Gastroesophageal sphincter (tissue), 4 donors: ENCODE data around the gene NCOR1. TPM values are rescaled to one million over a fixed set of nuclear protein-coding genes. Genes with fewer than 3 reads are reported as not detected.

Experiments
- ATAC-seq: fragments of 150-250 bp; one replicate; pipeline ENCODE4 v1.9.1; 2016; ENCODE audit warnings: mild to moderate bottlenecking, moderate library complexity
- H3K27ac ChIP-seq, 4 donors: fragments of 200-600 bp; sonication (generic) in 3 of 4; 1 replicate in 3 of 4; 2 replicates in 1 of 4; pipeline ENCODE4 v1.5.1; 2016 to 2019
- H3K27me3 ChIP-seq: fragments of 200-600 bp; sonication (generic); one replicate; pipeline ENCODE4 v1.5.1; 2019
- H3K36me3 ChIP-seq, 2 donors: fragments of 200-600 bp; sonication (generic); one replicate each; pipeline ENCODE4 v1.5.1; 2019; ENCODE audit warnings: control low read depth in 1 of 2
- H3K4me1 ChIP-seq, 3 donors: fragments of 200-600 bp; sonication (generic); 1 replicate in 2 of 3; 2 replicates in 1 of 3; pipeline ENCODE4 v1.5.1; 2016 to 2019; ENCODE audit warnings: control low read depth in 2 of 3
- H3K4me3 ChIP-seq, 2 donors: fragments of 200-600 bp; sonication (generic); one replicate each; pipeline ENCODE4 v1.5.1; 2019; ENCODE audit warnings: mild to moderate bottlenecking in 1 of 2, moderate library complexity in 1 of 2
- H3K9me3 ChIP-seq, 3 donors: fragments of 200-600 bp; sonication (generic); one replicate each; pipeline ENCODE4 v1.5.1; 2017 to 2019; ENCODE audit warnings: control low read depth in 2 of 3
- EP300 ChIP-seq: sonication (generic); formaldehyde crosslinking; IDR thresholded peaks from one replicate; pipeline ENCODE4 v1.6.1; 2017; ENCODE audit warnings: antibody characterized with exemption, mild to moderate bottlenecking
- POLR2A ChIP-seq, 2 donors: fragments of 450-650 bp; IDR thresholded peaks; one replicate each; pipeline ENCODE4 v1.6.1; 2017; ENCODE audit warnings: antibody characterized with exemption in 2 of 2, mild to moderate bottlenecking in 2 of 2, moderate library complexity in 1 of 2
- POLR2AphosphoS5 ChIP-seq: sonication (generic); formaldehyde crosslinking; IDR thresholded peaks from one replicate; pipeline ENCODE4 v1.6.1; 2017; ENCODE audit warnings: antibody characterized with exemption
- WGBS, 2 donors: methylation state at CpG; one replicate each; pipeline ENCODE4 v1.1.5; 2018; ENCODE audit warnings: low coverage in 1 of 2; 5-methylcytosine and 5-hydroxymethylcytosine counted together
- total RNA-seq, 4 donors: library from RNA; depleted of rRNA; stranded (reverse); fragments of >200 nt; gene quantifications; one replicate each; pipeline ENCODE4 v1.1.0, GENCODE V29; 2016
- TF ChIP-seq, protein P1 (sequence below), 4 experiments: fragments of 200-600 bp in 2 of 4; fragments of 450-650 bp in 2 of 4; sonication (generic) in 1 of 4; IDR thresholded peaks; one replicate each; pipeline ENCODE4 v1.5.1; 2017 to 2019; ENCODE audit warnings: antibody characterized with exemption in 4 of 4, mild to moderate bottlenecking in 2 of 4, moderate library complexity in 2 of 4

Gene NCOR1
- total RNA-seq, 4 donors from 2014 or later = 76.3 to 160 (median 108) TPM

DNA sequence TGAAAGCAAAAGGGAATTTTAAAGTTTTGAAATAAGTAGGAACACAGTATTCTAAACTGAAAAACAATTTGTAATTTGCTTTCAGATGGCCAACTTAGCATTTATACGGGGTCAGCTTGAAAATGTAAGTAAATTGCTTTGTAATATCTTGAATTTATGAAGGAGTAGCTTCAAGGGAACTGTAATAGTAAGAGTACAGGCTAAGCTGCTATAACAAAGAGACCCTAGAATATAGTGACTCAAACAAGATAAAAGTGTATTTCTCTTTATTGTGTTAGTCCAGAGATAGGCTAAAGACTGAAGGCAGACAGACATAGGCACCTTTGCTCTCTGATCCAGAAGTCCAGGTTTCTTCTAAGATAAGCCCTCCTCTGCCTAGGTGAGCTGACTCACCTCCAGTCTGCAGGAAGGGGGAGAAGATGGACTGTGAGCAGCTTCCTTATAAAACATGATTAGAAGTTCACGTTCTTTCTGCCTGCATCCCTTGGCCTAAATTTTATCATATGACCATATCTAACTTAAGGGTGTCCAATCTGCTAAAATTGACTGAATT is 212.6 kb downstream of the NCOR1 start:
- WGBS, 2 donors = 91 to 100% methylated on average over 1 to 2 of the region's 2 CpGs
- Histone ChIP-seq H3K9me3 (peaks cover 0 to 4% (median 0%) of the 10 kb centered on the region in 3 donors), H3K36me3 (peaks cover 0 to 67% of the 10 kb centered on the region in 2 donors), H3K27me3 (no peaks in the 10 kb centered on the region), H3K4me1 (peaks cover 3 to 30% (median 8%) of the 10 kb centered on the region in 3 donors), H3K27ac (no peak overlapping the region), H3K4me3 (no peak overlapping the region)
- ATAC-seq = no peak
- TF ChIP-seq POLR2AphosphoS5 (no peak), POLR2A (IDR thresholded peaks at IDR 0.05) (no peak), EP300 (no peak)
- TF ChIP-seq, protein P1, sequence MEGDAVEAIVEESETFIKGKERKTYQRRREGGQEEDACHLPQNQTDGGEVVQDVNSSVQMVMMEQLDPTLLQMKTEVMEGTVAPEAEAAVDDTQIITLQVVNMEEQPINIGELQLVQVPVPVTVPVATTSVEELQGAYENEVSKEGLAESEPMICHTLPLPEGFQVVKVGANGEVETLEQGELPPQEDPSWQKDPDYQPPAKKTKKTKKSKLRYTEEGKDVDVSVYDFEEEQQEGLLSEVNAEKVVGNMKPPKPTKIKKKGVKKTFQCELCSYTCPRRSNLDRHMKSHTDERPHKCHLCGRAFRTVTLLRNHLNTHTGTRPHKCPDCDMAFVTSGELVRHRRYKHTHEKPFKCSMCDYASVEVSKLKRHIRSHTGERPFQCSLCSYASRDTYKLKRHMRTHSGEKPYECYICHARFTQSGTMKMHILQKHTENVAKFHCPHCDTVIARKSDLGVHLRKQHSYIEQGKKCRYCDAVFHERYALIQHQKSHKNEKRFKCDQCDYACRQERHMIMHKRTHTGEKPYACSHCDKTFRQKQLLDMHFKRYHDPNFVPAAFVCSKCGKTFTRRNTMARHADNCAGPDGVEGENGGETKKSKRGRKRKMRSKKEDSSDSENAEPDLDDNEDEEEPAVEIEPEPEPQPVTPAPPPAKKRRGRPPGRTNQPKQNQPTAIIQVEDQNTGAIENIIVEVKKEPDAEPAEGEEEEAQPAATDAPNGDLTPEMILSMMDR (IDR thresholded peaks at IDR 0.05) = no peak

DNA sequence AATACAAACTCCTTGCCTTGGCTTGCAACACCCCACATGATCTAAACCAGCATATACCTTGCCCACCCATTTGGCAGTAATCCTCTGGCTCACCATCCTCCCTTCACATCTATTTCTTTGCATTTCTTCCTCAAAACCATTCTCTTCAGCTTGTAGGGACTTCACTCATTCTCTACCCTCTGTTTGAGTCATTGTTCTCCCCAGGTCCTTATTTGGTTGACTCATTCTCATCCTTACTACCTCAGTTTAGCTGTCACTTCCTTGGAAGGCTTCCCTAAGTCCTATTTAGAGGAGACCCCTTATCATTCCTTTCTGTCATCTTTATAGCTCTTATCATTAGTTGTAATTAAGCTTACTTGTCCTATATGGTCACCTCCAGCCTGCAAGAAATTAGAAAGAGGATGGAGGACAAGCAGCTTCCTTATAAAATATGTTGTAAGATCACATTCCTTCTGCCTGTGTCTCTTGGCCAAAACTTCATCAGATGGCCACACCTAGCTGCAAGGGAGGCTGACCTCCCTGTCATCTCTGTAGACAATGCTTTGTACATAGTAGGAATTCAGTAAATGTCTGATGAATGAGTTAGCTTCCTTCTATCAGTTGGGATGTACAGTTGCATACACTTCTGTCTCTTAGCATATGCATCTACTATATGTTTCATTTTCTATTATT is 214.0 kb downstream of the NCOR1 start:
- no peak for TF ChIP-seq EP300
- TF ChIP-seq, protein P1 (IDR thresholded peaks at IDR 0.05) = no peak
- no peak for ATAC-seq
- Histone ChIP-seq H3K4me3 (peak overlapping the region in 1 of 2 donors; percentile 71), H3K27ac (peak overlapping the region in 1 of 4 donors; percentile 98), H3K4me1 (peaks cover 3 to 33% (median 8%) of the 10 kb centered on the region in 3 donors), H3K27me3 (no peaks in the 10 kb centered on the region), H3K36me3 (peaks cover 0 to 60% of the 10 kb centered on the region in 2 donors), H3K9me3 (peaks cover 0 to 4% (median 0%) of the 10 kb centered on the region in 3 donors)

DNA sequence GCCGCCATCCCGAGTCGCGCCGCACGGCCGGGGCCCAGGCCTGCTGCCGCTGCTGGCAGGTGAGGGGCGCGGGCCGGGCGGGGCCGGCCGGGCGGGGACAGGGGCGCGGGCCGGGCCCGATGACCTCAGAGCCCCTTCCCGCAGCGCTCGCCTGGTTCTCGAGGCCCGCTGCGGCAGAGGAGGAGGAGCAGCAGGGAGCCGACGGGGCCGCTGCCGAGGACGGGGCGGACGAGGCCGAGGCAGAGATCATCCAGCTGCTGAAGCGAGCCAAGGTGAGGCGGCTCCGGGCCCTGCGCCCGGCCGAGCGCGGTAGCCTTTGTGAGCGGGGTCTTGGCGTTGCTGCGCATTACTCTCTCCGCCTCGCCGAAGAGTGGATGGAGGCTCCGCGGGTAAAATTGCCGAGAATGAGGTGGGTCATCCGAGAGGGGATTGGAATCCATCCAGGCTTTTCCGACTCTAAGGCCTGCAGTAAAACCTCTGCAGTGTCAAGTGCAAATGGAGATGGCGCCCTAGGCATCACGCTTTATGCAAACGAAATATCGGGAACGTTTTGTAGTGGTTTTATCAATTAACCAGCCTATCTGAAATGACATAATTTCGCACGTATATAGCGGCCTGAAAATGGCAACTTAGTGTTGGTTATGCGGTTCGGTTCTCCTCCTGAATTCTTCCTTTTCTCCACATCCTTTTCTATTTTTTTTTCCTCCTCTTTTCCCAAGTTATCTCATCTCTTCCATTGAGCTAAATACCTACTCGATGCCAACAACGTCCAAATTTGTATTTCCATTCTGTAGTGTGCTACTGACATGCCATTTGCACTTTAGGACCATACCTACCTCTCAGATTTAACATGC is 215.1 kb downstream of the NCOR1 start:
- Histone ChIP-seq H3K36me3 (peaks cover 0 to 48% of the 10 kb centered on the region in 2 donors), H3K4me3 (peak overlapping the region; percentile 60 to 71), H3K27me3 (no peaks in the 10 kb centered on the region), H3K4me1 (peaks cover 3 to 36% (median 8%) of the 10 kb centered on the region in 3 donors), H3K9me3 (peaks cover 0 to 4% (median 0%) of the 10 kb centered on the region in 3 donors), H3K27ac (peak overlapping the region; percentile 85 to 98 (median 94))
- 2 to 7% methylated on average over 12 to 19 of the region's 64 CpGs for WGBS, 2 donors
- TF ChIP-seq EP300 (no peak), POLR2AphosphoS5 (no peak), POLR2A (IDR thresholded peaks at IDR 0.05) (no peak)
- TF ChIP-seq, protein P1 (IDR thresholded peaks at IDR 0.05) = no peak
- ATAC-seq = peak; percentile 47

DNA sequence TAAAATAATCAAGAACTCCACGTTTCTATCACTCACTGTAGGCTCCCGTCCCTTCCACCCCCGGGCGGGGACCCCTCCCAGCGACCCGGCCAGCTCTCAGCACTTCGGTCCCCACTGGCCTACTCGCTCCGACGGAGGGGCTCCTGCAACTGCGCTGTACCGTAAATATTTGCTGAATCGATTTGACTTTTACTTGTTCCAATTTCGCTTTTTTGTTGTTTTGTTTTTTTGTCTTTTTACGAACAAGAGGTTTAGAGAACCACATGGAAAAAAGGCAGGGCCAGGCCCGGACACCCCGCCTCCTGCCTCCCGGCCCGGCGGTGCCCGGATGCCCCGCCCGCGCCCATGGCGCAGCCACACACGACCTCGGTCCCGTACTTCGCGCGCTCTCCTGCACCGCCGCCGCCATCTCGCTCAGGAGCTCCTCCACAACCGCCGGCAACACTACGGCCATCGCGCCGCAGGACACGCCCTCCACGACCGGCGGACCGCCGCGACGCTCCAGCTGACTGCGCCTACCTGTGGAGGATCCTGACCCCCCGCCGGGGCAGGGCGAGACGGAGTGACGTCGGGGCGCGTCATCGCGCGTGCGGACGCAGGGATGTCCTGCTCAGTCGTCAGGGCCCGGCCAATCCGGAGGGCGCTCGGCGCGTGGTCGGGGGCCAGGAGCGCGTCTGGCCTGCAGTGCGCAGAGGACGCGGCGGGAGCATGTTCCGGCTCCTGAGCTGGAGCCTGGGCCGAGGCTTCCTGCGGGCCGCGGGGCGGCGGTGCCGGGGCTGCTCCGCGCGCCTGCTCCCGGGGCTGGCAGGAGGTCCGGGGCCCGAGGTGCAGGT is 216.0 kb downstream of the NCOR1 start, which contains the start of the genes TTC19 and ZSWIM7:
Gene TTC19 (plus strand): TSS at position 684 of the 833 bp plus-strand sequence. CDS start 25 bp downstream, at position 709.
Gene ZSWIM7 (minus strand): TSS at position 564 of the 833 bp plus-strand sequence. CDS start 110 bp downstream, at position 454.
- peak; percentile 99 for ATAC-seq
- peak; percentile 97 to 98 for TF ChIP-seq POLR2A (IDR thresholded peaks at IDR 0.05)
- TF ChIP-seq, protein P1 (IDR thresholded peaks at IDR 0.05) = peak in 2 of 4 experiments; percentile 11 to 33
- peak; percentile 52 for TF ChIP-seq EP300
- peak; percentile 98 for TF ChIP-seq POLR2AphosphoS5
- H3K4me3 ChIP-seq = peak within 1 kb of the TSS; percentile 60 to 71

More for the DNA sequence above, 216.0 kb downstream of the NCOR1 start, which contains the start of the genes TTC19 and ZSWIM7:
- peaks cover 0 to 4% (median 0%) of the 10 kb centered on the region in 3 donors for H3K9me3 ChIP-seq
- no peaks in the 10 kb centered on the region for H3K27me3 ChIP-seq
- peaks cover 0 to 40% of the 10 kb centered on the region in 2 donors for H3K36me3 ChIP-seq
- H3K4me1 ChIP-seq = peaks cover 3 to 36% (median 8%) of the 10 kb centered on the region in 3 donors
- H3K27ac ChIP-seq = peak within 1 kb of the TSS; percentile 85 to 98 (median 94)
- WGBS, 2 donors = 0% methylated on average over 10 to 46 of the region's 91 CpGs
